K562 (cell line): Measurements from ENCODE around the gene ECE2. TPM values are rescaled to one million over a fixed set of nuclear protein-coding genes. Genes with fewer than 3 reads are reported as not detected.
A peak's percentile ranks its signal among the peaks of the same experiment; 100 is the strongest.

Experiments
- FOS ChIP-seq: IDR thresholded peaks from 3 replicates; pipeline ENCODE4 v1.6.1; 2011; ENCODE audit not compliant: insufficient read length; ENCODE audit errors: extremely low read depth
- GABPA ChIP-seq: fragments of 200-800 bp; sonication (Bioruptor generic); conservative IDR thresholded peaks from 2 replicates; pipeline ENCODE4 v1.6.1; 2016; ENCODE audit warnings: low read depth, missing genetic modification characterization, missing compliant biosample characterization
- NBN ChIP-seq: fragments of 450-650 bp; IDR thresholded peaks from 2 replicates; pipeline ENCODE4 v1.6.1; 2016; ENCODE audit warnings: low read depth, mild to moderate bottlenecking
- NCOA4 ChIP-seq: fragments of 450-650 bp; IDR thresholded peaks from 2 replicates; pipeline ENCODE4 v1.6.1; 2018; ENCODE audit warnings: mild to moderate bottlenecking; ENCODE audit not compliant: partially characterized antibody
- NRF1 ChIP-seq, 2 experiments: fragments of 450-650 bp; IDR thresholded peaks in 1 of 2; conservative IDR thresholded peaks in 1 of 2; 2 replicates each; pipeline ENCODE4 v1.6.1; 2014; ENCODE audit warnings: mild to moderate bottlenecking in 2 of 2
- POLR2A ChIP-seq: fragments of 450-650 bp; conservative IDR thresholded peaks from 2 replicates; pipeline ENCODE4 v1.6.1; 2016
- SREBF2 ChIP-seq: sonication (generic); formaldehyde crosslinking; IDR thresholded peaks from 2 replicates; pipeline ENCODE4 v1.4.0; 2020; ENCODE audit warnings: mild to moderate bottlenecking, missing genetic modification reagents
- SUPT5H ChIP-seq: fragments of 450-650 bp; IDR thresholded peaks from 2 replicates; pipeline ENCODE4 v1.6.1; 2016
- polyA plus RNA-seq, 8 experiments: library from polyadenylated mRNA; depleted of rRNA in 4 of 8; stranded (reverse) in 5 of 8; unstranded in 3 of 8; fragments of >200 nt; fragmentation: Nextera tagmentation in 2 of 8; fragmentation: Illumina TruSeq in 1 of 8; extraction: Ambion mirVana in 2 of 8; extraction: Trizol in 1 of 8; gene quantifications; 2 replicates each; pipeline versions ENCODE4 v1.2.1 to v1.2.3, GENCODE V29; 2011 to 2014; ENCODE audit warnings: inconsistent platforms in 1 of 8, missing spikeins in 1 of 8
- total RNA-seq, 7 experiments: library from RNA; depleted of rRNA in 6 of 7; stranded (reverse); fragments of >200 nt in 6 of 7; fragmentation: Illumina TruSeq in 2 of 7; extraction: Trizol in 2 of 7; gene quantifications; 2 replicates each; pipeline versions ENCODE4 v1.2.1 to v1.2.3, GENCODE V29; 2011 to 2021; ENCODE audit warnings: low replicate concordance in 1 of 7
- TF ChIP-seq, protein P1 (sequence below): IDR thresholded peaks from 2 replicates; pipeline ENCODE4 v1.6.1; 2011; ENCODE audit warnings: borderline replicate concordance, low read depth, mild to moderate bottlenecking, moderate library complexity, low read length; ENCODE audit not compliant: insufficient read depth, poor library complexity, severe bottlenecking
- TF ChIP-seq, protein P2 (sequence below): fragments of 200-400 bp; formaldehyde crosslinking; IDR thresholded peaks from 2 replicates; pipeline ENCODE4 v1.6.1; 2017; ENCODE audit warnings: mild to moderate bottlenecking, low read depth, low read length, moderate library complexity

Gene ECE2
- total and polyA plus RNA-seq, 9 of the 15 experiments (the other 6 are each of a cell fraction or from before 2014, with no cell fraction given), result not detected

DNA sequence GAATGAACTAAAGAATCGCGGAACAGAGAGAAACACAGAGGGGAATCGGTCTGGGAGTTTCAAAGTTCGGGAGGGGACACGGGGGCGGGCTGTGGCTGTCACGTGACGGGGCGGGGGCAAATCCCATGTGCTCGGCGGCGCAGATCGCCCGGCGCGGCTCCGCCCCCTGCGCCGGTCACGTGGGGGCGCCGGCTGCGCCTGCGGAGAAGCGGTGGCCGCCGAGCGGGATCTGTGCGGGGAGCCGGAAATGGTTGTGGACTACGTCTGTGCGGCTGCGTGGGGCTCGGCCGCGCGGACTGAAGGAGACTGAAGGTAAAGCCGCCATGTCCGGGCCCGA, 38.5 kb downstream of the ECE2 start, which contains the start of gene EIF4G1 (continued):
- 0 out of 2 replicates have a peak, but pooled peaks have one; percentile 43 for TF ChIP-seq SUPT5H
- TF ChIP-seq, protein P1, sequence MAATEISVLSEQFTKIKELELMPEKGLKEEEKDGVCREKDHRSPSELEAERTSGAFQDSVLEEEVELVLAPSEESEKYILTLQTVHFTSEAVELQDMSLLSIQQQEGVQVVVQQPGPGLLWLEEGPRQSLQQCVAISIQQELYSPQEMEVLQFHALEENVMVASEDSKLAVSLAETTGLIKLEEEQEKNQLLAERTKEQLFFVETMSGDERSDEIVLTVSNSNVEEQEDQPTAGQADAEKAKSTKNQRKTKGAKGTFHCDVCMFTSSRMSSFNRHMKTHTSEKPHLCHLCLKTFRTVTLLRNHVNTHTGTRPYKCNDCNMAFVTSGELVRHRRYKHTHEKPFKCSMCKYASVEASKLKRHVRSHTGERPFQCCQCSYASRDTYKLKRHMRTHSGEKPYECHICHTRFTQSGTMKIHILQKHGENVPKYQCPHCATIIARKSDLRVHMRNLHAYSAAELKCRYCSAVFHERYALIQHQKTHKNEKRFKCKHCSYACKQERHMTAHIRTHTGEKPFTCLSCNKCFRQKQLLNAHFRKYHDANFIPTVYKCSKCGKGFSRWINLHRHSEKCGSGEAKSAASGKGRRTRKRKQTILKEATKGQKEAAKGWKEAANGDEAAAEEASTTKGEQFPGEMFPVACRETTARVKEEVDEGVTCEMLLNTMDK, result no peak
- TF ChIP-seq, protein P2, sequence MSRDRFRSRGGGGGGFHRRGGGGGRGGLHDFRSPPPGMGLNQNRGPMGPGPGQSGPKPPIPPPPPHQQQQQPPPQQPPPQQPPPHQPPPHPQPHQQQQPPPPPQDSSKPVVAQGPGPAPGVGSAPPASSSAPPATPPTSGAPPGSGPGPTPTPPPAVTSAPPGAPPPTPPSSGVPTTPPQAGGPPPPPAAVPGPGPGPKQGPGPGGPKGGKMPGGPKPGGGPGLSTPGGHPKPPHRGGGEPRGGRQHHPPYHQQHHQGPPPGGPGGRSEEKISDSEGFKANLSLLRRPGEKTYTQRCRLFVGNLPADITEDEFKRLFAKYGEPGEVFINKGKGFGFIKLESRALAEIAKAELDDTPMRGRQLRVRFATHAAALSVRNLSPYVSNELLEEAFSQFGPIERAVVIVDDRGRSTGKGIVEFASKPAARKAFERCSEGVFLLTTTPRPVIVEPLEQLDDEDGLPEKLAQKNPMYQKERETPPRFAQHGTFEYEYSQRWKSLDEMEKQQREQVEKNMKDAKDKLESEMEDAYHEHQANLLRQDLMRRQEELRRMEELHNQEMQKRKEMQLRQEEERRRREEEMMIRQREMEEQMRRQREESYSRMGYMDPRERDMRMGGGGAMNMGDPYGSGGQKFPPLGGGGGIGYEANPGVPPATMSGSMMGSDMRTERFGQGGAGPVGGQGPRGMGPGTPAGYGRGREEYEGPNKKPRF, result no peak
- TF ChIP-seq GABPA (tag), result peak; percentile 80
- TF ChIP-seq SREBF2, result no peak
- TF ChIP-seq NBN, result 0 out of 2 replicates have a peak, but pooled peaks have one; percentile 2
- peak; percentile 62 for TF ChIP-seq POLR2A
- peak; percentile 90 to 91 for TF ChIP-seq NRF1 (conservative IDR thresholded peaks at IDR 0.05 in 1 of 2, IDR thresholded peaks at IDR 0.05 in 1 of 2)
- no peak for TF ChIP-seq NCOA4
- TF ChIP-seq FOS, result peak; percentile 9
- TF ChIP-seq, all 486 proteins: peak for 56
